ENCODE measurements around the gene SETD3. TPM values are rescaled to one million over a fixed set of nuclear protein-coding genes. Genes with fewer than 3 reads are reported as not detected.

The SETD3 gene
- total and polyA plus RNA-seq, 2 donors (not counting 1 experiment from before 2014, with no cell fraction given), result 30.9 to 38.3 TPM

- Histone ChIP-seq H3K4me1 (ENCODE audit: control insufficient read depth, extremely low read depth, insufficient read depth, low read length) (no peaks in the 10 kb centered on the region), H3K79me2 (ENCODE audit: control insufficient read depth, insufficient read depth, low read length) (no peaks in the 10 kb centered on the region), H3K36me3 (ENCODE audit: control insufficient read depth, insufficient read depth, low read length) (no peaks in the 10 kb centered on the region), H3K27ac (ENCODE audit: insufficient read depth, low read length) (no peak overlapping the region), H4K20me1 (ENCODE audit: control insufficient read depth, extremely low read depth, insufficient read depth, low read length) (no peaks in the 10 kb centered on the region), H3K4me2 (ENCODE audit: extremely low read depth, insufficient read depth, low read length) (no peak overlapping the region), H3K27me3 (ENCODE audit: control insufficient read depth, insufficient read depth, low read length) (no peaks in the 10 kb centered on the region), H2AFZ (ENCODE audit: low read length) (no peak overlapping the region), H3K9ac (ENCODE audit: insufficient read depth, low read length) (no peak overlapping the region), H3K9me3 (ENCODE audit: control insufficient read depth, insufficient read depth, low read depth, low read length) (no peaks in the 10 kb centered on the region), H3K4me3 (replicated peaks in 1 of 4; ENCODE audit: control extremely low read depth in 1 of 4, insufficient read depth in 1 of 4, low read depth in 3 of 4, low read length in 4 of 4) (no peak overlapping the region)
- peak; percentile 72 to 85 for DNase-seq (ENCODE audit: low read depth in 2 of 2)
- TF ChIP-seq EZH2 (IDR thresholded peaks at IDR 0.05; ENCODE audit: low read length, missing control alignments), result no peak
- TF ChIP-seq, protein P1, sequence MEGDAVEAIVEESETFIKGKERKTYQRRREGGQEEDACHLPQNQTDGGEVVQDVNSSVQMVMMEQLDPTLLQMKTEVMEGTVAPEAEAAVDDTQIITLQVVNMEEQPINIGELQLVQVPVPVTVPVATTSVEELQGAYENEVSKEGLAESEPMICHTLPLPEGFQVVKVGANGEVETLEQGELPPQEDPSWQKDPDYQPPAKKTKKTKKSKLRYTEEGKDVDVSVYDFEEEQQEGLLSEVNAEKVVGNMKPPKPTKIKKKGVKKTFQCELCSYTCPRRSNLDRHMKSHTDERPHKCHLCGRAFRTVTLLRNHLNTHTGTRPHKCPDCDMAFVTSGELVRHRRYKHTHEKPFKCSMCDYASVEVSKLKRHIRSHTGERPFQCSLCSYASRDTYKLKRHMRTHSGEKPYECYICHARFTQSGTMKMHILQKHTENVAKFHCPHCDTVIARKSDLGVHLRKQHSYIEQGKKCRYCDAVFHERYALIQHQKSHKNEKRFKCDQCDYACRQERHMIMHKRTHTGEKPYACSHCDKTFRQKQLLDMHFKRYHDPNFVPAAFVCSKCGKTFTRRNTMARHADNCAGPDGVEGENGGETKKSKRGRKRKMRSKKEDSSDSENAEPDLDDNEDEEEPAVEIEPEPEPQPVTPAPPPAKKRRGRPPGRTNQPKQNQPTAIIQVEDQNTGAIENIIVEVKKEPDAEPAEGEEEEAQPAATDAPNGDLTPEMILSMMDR (conservative IDR thresholded peaks at IDR 0.05 in 1 of 2, IDR thresholded peaks at IDR 0.05 in 1 of 2; ENCODE audit: low read depth in 1 of 2, low read length in 2 of 2), result peak; percentile 83 to 90
These were observed 65.0 kb downstream of the SETD3 start for GRCh38 chr14:99415496-99416281.

DNA sequence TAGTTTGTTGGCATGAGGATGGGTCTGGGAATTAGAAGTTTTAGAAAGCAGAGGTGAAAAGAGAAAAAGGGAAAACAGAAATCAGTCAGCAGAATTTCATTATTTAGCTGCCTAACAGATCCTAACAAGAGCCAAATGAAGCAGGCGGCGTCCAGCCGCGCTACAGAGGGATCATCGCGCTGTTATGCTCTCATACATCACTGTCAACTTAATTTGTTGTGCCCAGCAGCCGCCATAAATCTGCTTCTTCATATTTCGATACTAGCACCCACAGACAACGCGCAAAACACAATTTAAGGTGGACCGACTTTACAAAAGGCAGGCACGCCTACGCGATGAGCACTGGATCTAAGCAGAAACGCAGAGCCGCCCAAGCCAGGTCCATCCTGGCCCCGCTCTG lies 66.7 kb downstream of the SETD3 start:
- DNase-seq (ENCODE audit: low read depth in 2 of 2), result no peak
- Histone ChIP-seq H3K9me3 (ENCODE audit: control insufficient read depth, insufficient read depth, low read depth, low read length) (no peaks in the 10 kb centered on the region), H3K4me1 (ENCODE audit: control insufficient read depth, extremely low read depth, insufficient read depth, low read length) (no peaks in the 10 kb centered on the region), H3K9ac (ENCODE audit: insufficient read depth, low read length) (no peak overlapping the region), H3K79me2 (ENCODE audit: control insufficient read depth, insufficient read depth, low read length) (no peaks in the 10 kb centered on the region), H3K27ac (ENCODE audit: insufficient read depth, low read length) (no peak overlapping the region), H3K4me2 (ENCODE audit: extremely low read depth, insufficient read depth, low read length) (no peak overlapping the region), H4K20me1 (ENCODE audit: control insufficient read depth, extremely low read depth, insufficient read depth, low read length) (no peaks in the 10 kb centered on the region), H2AFZ (ENCODE audit: low read length) (no peak overlapping the region), H3K27me3 (ENCODE audit: control insufficient read depth, insufficient read depth, low read length) (no peaks in the 10 kb centered on the region), H3K4me3 (replicated peaks in 1 of 4; ENCODE audit: control extremely low read depth in 1 of 4, insufficient read depth in 1 of 4, low read depth in 3 of 4, low read length in 4 of 4) (no peak overlapping the region), H3K36me3 (ENCODE audit: control insufficient read depth, insufficient read depth, low read length) (no peaks in the 10 kb centered on the region)
- TF ChIP-seq, protein P1 (conservative IDR thresholded peaks at IDR 0.05 in 1 of 2, IDR thresholded peaks at IDR 0.05 in 1 of 2; ENCODE audit: low read depth in 1 of 2, low read length in 2 of 2), result no peak
- no peak for TF ChIP-seq EZH2 (IDR thresholded peaks at IDR 0.05; ENCODE audit: low read length, missing control alignments)

DNA sequence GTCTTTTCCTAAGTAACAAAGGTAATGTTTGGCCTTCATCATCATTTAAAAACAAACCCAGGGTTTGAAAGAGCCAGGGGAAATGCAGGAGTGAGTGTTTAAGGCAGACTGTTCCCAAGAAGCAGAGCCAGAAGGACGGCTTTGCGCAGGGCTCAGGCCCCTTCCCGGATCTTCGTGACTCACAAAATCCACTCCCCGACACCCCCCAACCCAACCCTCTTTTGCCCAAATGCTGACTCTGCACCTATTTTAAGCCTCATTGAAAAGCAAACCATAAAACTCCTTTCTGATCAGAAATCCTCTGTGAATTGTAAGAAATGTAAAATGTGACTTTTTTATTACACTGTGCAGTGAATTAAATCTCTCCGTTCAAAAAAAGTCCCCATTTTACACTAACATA lies 67.5 kb downstream of the SETD3 start:
- H2AFZ ChIP-seq (ENCODE audit: low read length), result no peak overlapping the region
- no peaks in the 10 kb centered on the region for H3K4me1 ChIP-seq (ENCODE audit: control insufficient read depth, extremely low read depth, insufficient read depth, low read length)
- no peaks in the 10 kb centered on the region for H3K9me3 ChIP-seq (ENCODE audit: control insufficient read depth, insufficient read depth, low read depth, low read length)
- H3K27ac ChIP-seq (ENCODE audit: insufficient read depth, low read length), result no peak overlapping the region
- DNase-seq (ENCODE audit: low read depth in 2 of 2), result peak in 1 of 2 donors; percentile 35
- no peaks in the 10 kb centered on the region for H3K27me3 ChIP-seq (ENCODE audit: control insufficient read depth, insufficient read depth, low read length)
- H3K4me2 ChIP-seq (ENCODE audit: extremely low read depth, insufficient read depth, low read length), result no peak overlapping the region
- no peaks in the 10 kb centered on the region for H3K36me3 ChIP-seq (ENCODE audit: control insufficient read depth, insufficient read depth, low read length)
- no peaks in the 10 kb centered on the region for H3K79me2 ChIP-seq (ENCODE audit: control insufficient read depth, insufficient read depth, low read length)
- no peak overlapping the region for H3K4me3 ChIP-seq (replicated peaks in 1 of 4; ENCODE audit: control extremely low read depth in 1 of 4, insufficient read depth in 1 of 4, low read depth in 3 of 4, low read length in 4 of 4)
- H4K20me1 ChIP-seq (ENCODE audit: control insufficient read depth, extremely low read depth, insufficient read depth, low read length), result no peaks in the 10 kb centered on the region
- H3K9ac ChIP-seq (ENCODE audit: insufficient read depth, low read length), result no peak overlapping the region
- TF ChIP-seq, protein P1 (conservative IDR thresholded peaks at IDR 0.05 in 1 of 2, IDR thresholded peaks at IDR 0.05 in 1 of 2; ENCODE audit: low read depth in 1 of 2, low read length in 2 of 2), result no peak
- no peak for TF ChIP-seq EZH2 (IDR thresholded peaks at IDR 0.05; ENCODE audit: low read length, missing control alignments)
